GM18517 (cell line): ENCODE measurements around the gene TBC1D2B.

Experiments used
- ATAC-seq: cut with Tn5 transposase; IDR thresholded peaks from one replicate; pipeline ENCODE4 v1.9.1; 2021; ENCODE audit warnings: mild to moderate bottlenecking, moderate library complexity; ENCODE audit not compliant: unreplicated experiment

The TBC1D2B gene

GRCh38 chr15:78077053-78077870 lies at the start of gene TBC1D2B:
Gene TBC1D2B, minus strand, starts transcription at chr15:78077711. Its CDS starts 59 bp downstream, at chr15:78077652.
- ATAC-seq: peak; percentile 57

GRCh38 chr15:78125267-78125666 lies 47.8 kb upstream of the TBC1D2B start:
- no peak for ATAC-seq

- no peak for ATAC-seq
These were observed 43.0 kb upstream of the TBC1D2B start for GRCh38 chr15:78120523-78120922.

GRCh38 chr15:78112551-78112950 lies 35.0 kb upstream of the TBC1D2B start:
- ATAC-seq: no peak

GRCh38 chr15:78111788-78112187 lies 34.3 kb upstream of the TBC1D2B start:
- no peak for ATAC-seq

- ATAC-seq: no peak
These were observed 33.5 kb upstream of the TBC1D2B start for GRCh38 chr15:78110916-78111475.

GRCh38 chr15:78110096-78110495 lies 32.6 kb upstream of the TBC1D2B start:
- no peak for ATAC-seq

GRCh38 chr15:78109156-78109555 lies 31.6 kb upstream of the TBC1D2B start:
- ATAC-seq: no peak

GRCh38 chr15:78108300-78109084 lies 31.0 kb upstream of the TBC1D2B start:
- no peak for ATAC-seq

- ATAC-seq: no peak
These were observed 30.0 kb upstream of the TBC1D2B start for GRCh38 chr15:78107471-78107870.

GRCh38 chr15:78105476-78106241 lies 28.1 kb upstream of the TBC1D2B start:
- no peak for ATAC-seq

GRCh38 chr15:78104566-78105475 lies 27.3 kb upstream of the TBC1D2B start:
- ATAC-seq: no peak

- ATAC-seq: no peak
These were observed 26.6 kb upstream of the TBC1D2B start for GRCh38 chr15:78104119-78104479.

GRCh38 chr15:78103406-78104118 lies 26.1 kb upstream of the TBC1D2B start:
- peak; percentile 68 for ATAC-seq

- no peak for ATAC-seq
These were observed 25.2 kb upstream of the TBC1D2B start for GRCh38 chr15:78102741-78103140.

GRCh38 chr15:78102211-78102610 lies 24.7 kb upstream of the TBC1D2B start:
- no peak for ATAC-seq

- ATAC-seq: no peak
These were observed 24.1 kb upstream of the TBC1D2B start for GRCh38 chr15:78101423-78102105.

- no peak for ATAC-seq
These were observed 23.4 kb upstream of the TBC1D2B start for GRCh38 chr15:78100886-78101285.
